Hepatocyte (in vitro differentiated cells): ENCODE measurements around the gene TXNDC15.

Source experiments
- EZH2 ChIP-seq: fragments of 200-600 bp; sonication (generic); IDR thresholded peaks from 2 replicates; pipeline ENCODE4 v1.6.1; 2016; ENCODE audit warnings: antibody characterized with exemption, mild to moderate bottlenecking, borderline replicate concordance
- TF ChIP-seq, protein P1 (sequence below): fragments of 200-600 bp; sonication (generic); IDR thresholded peaks from 2 replicates; pipeline ENCODE4 v1.5.1; 2016; ENCODE audit warnings: antibody characterized with exemption, mild to moderate bottlenecking; ENCODE audit not compliant: poor library complexity

DNA sequence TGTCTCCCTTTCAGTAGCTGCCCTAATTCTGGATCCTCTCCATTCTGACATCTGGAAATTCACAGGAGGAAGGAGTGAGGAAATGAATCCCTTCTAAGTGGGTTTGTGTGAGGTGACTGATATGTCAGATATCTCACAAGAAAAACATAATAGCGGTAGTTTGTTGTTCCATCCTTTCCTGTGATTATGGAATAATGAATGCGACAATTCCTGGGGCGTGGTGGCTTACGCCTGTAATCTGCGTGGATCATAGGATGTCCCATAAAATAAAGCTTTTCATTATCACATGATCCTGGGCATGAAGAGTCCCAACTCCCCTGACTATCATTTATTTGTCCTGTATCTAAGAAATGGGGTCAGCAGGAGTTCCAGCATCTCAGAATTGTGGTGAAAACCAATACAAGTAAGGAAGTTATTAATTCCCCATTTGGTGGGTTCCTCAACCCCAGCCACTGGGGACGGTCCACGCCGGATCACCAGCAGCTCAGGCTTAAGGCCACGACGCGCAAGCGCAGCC is 28.8 kb upstream of the TXNDC15 start:
- TF ChIP-seq EZH2 = no peak
- TF ChIP-seq, protein P1, sequence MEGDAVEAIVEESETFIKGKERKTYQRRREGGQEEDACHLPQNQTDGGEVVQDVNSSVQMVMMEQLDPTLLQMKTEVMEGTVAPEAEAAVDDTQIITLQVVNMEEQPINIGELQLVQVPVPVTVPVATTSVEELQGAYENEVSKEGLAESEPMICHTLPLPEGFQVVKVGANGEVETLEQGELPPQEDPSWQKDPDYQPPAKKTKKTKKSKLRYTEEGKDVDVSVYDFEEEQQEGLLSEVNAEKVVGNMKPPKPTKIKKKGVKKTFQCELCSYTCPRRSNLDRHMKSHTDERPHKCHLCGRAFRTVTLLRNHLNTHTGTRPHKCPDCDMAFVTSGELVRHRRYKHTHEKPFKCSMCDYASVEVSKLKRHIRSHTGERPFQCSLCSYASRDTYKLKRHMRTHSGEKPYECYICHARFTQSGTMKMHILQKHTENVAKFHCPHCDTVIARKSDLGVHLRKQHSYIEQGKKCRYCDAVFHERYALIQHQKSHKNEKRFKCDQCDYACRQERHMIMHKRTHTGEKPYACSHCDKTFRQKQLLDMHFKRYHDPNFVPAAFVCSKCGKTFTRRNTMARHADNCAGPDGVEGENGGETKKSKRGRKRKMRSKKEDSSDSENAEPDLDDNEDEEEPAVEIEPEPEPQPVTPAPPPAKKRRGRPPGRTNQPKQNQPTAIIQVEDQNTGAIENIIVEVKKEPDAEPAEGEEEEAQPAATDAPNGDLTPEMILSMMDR = no peak
